ENCODE data around the gene SEMA4B.

DNA sequence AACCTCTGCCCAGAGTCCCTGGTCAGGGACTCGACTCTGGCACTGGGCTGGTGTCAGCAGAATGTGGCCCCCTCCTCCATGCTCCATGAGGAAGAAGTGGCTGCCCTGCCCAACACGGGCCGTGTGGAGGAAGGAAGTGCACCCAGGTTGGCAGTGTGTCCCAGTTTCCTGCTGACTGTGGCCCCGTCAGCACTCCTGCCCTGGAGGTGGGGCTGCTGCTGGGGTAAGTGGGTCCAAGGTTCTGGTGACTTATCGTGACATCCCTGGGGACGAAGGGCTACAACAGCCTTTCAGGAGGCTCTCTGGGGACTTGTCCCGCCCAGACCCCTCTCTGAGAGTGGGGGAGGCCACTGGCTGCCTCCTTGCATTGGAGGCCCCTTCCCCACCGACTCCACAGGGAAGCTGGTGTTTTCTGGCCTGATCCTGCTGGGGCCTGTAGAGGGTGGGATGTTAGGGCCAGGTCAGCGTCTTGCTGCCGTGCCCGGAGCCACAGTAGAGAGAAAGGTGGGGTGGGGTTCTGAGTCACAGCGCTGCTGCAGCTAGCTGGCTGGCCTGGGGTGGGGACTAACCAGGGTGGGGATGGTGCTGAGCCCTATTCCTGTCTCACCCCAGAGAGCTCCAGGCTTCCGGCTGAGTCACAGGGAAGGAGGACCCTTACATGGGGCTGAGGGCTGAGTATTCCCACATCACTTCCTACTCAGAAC lies 10.5 kb downstream of the SEMA4B start:
- TF ChIP-seq, protein P1, sequence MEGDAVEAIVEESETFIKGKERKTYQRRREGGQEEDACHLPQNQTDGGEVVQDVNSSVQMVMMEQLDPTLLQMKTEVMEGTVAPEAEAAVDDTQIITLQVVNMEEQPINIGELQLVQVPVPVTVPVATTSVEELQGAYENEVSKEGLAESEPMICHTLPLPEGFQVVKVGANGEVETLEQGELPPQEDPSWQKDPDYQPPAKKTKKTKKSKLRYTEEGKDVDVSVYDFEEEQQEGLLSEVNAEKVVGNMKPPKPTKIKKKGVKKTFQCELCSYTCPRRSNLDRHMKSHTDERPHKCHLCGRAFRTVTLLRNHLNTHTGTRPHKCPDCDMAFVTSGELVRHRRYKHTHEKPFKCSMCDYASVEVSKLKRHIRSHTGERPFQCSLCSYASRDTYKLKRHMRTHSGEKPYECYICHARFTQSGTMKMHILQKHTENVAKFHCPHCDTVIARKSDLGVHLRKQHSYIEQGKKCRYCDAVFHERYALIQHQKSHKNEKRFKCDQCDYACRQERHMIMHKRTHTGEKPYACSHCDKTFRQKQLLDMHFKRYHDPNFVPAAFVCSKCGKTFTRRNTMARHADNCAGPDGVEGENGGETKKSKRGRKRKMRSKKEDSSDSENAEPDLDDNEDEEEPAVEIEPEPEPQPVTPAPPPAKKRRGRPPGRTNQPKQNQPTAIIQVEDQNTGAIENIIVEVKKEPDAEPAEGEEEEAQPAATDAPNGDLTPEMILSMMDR (IDR thresholded peaks at IDR 0.05 in 8 of 11, conservative IDR thresholded peaks at IDR 0.05 in 3 of 11), result no peak
- TF ChIP-seq POLR2A (IDR thresholded peaks at IDR 0.05), result no peak
